Endodermal cell (in vitro differentiated cells): ENCODE measurements around the gene ANKRD13A. TPM values are rescaled to one million over a fixed set of nuclear protein-coding genes. Genes with fewer than 3 reads are reported as not detected.
A peak's percentile ranks its signal among the peaks of the same experiment; 100 is the strongest.
"Not testable (repeated sequence)": the region's sequence is repeated elsewhere in the genome, so short reads cannot be mapped to it uniquely, and the experiment has no call there.

Experiments
- DNase-seq: peaks from one replicate; pipeline ENCODE4 v3.0.0-alpha.2; 2017
- H3K27ac ChIP-seq: 2 replicates; pipeline ENCODE4 v1.5.1; 2013; ENCODE audit warnings: mild to moderate bottlenecking, low read depth, low read length, moderate library complexity
- H3K27me3 ChIP-seq: 2 replicates; pipeline ENCODE4 v1.6.1; 2013; ENCODE audit warnings: mild to moderate bottlenecking, low read length, moderate library complexity; ENCODE audit not compliant: insufficient read depth, control insufficient read depth, poor library complexity, severe bottlenecking
- H3K36me3 ChIP-seq: 2 replicates; pipeline ENCODE4 v1.7.0; 2013; ENCODE audit warnings: mild to moderate bottlenecking, low read length, moderate library complexity; ENCODE audit not compliant: control insufficient read depth, insufficient read depth
- H3K4me1 ChIP-seq: one replicate; pipeline ENCODE4 v1.7.0; 2013; ENCODE audit warnings: low read length; ENCODE audit not compliant: control insufficient read depth, insufficient read depth
- H3K4me3 ChIP-seq: 2 replicates; pipeline ENCODE4 v1.5.1; 2013; ENCODE audit warnings: mild to moderate bottlenecking, low read length, moderate library complexity
- H3K9ac ChIP-seq: 2 replicates; pipeline ENCODE4 v1.6.1; 2013; ENCODE audit warnings: mild to moderate bottlenecking, low read length, moderate library complexity; ENCODE audit not compliant: poor library complexity, severe bottlenecking; ENCODE audit errors: extremely low read depth
- H3K9me3 ChIP-seq: 2 replicates; pipeline ENCODE4 v1.6.1; 2013; ENCODE audit warnings: mild to moderate bottlenecking, low read length, moderate library complexity; ENCODE audit not compliant: control insufficient read depth
- H3K27ac Mint-ChIP-seq: 2 replicates; pipeline ENCODE4 v1.8.0; 2020; ENCODE audit warnings: mixed read lengths
- H3K27me3 Mint-ChIP-seq: 2 replicates; pipeline ENCODE4 v1.8.0; 2021; ENCODE audit warnings: mild to moderate bottlenecking, mixed read lengths; ENCODE audit not compliant: insufficient read depth
- H3K36me3 Mint-ChIP-seq: 2 replicates; pipeline ENCODE4 v1.8.0; 2020; ENCODE audit warnings: low read depth, mixed read lengths
- H3K4me1 Mint-ChIP-seq: 2 replicates; pipeline ENCODE4 v1.8.0; 2020; ENCODE audit warnings: mixed read lengths
- H3K4me3 Mint-ChIP-seq: 2 replicates; pipeline ENCODE4 v1.8.0; 2020; ENCODE audit warnings: mild to moderate bottlenecking, moderate library complexity, mixed read lengths
- H3K9me3 Mint-ChIP-seq: 2 replicates; pipeline ENCODE4 v1.8.0; 2020; ENCODE audit warnings: mild to moderate bottlenecking, mixed read lengths
- CTCF ChIP-seq: fragments of 200-600 bp; sonication (generic); conservative IDR thresholded peaks from 2 replicates; pipeline ENCODE4 v1.5.0; 2021; ENCODE audit warnings: antibody characterized with exemption, mild to moderate bottlenecking
- WGBS, 2 experiments: methylation state at CpG; one replicate each; pipeline versions ENCODE4 v1.1.5 to v1.1.7; 2013; ENCODE audit warnings: missing lambda C conversion rate in 2 of 2, mixed read lengths in 1 of 2; ENCODE audit not compliant: insufficient coverage in 1 of 2, insufficient read length in 1 of 2; 5-methylcytosine and 5-hydroxymethylcytosine counted together
- total RNA-seq, 2 donors: library from RNA; stranded (reverse); fragmentation: NEBNext Ultra II Directional in 1 of 2; extraction: Animal tissue kit (Norgen Biotek cat#: 25700) in 1 of 2; gene quantifications; 2 replicates in 1 of 2; 3 replicates in 1 of 2; pipeline ENCODE4 v1.2.1, GENCODE V29; 2021

ANKRD13A gene
- total RNA-seq, 2 donors from 2014 or later = 33.2 to 44.6 TPM

- Histone ChIP-seq H3K27me3 (no peaks in the 10 kb centered on the region), H3K36me3 (peaks cover 71% of the 10 kb centered on the region), H3K4me1 (no peaks in the 10 kb centered on the region), H3K9ac (no peak overlapping the region), H3K4me3 (no peak overlapping the region), H3K9me3 (peaks cover 4% of the 10 kb centered on the region), H3K27ac (no peak overlapping the region)
- no peak for DNase-seq
- no peaks in the 10 kb centered on the region for H3K27me3 Mint-ChIP-seq
- no peak for TF ChIP-seq CTCF
- peaks cover 67% of the 10 kb centered on the region for H3K36me3 Mint-ChIP-seq
- no peaks in the 10 kb centered on the region for H3K9me3 Mint-ChIP-seq
- H3K27ac Mint-ChIP-seq = no peak overlapping the region
- H3K4me1 Mint-ChIP-seq = no peaks in the 10 kb centered on the region
- 96% methylated on average over 8 of the region's 8 CpGs for WGBS, 2 experiments
- H3K4me3 Mint-ChIP-seq = no peak overlapping the region
Observed at GRCh38 chr12:109983432-109984142, 15.6 kb upstream of the ANKRD13A start.

DNA sequence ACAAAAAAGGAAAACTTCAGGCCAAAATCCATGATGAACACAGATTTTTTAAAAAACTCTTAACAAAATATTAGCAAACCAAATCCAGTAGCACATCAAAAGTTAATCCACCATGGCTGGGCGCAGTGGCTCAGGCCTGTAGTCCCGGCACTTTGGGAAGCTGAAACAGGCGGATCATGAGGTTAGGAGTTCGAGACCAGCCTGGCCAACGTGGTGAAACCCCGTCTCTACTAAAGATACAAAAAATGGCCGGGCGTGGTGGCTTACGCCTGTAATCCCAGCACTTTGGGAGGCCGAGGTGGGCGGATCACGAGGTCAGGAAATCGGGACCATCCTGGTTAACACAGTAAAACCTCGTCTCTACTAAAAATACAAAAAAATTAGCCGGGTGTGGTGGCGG lies 13.0 kb upstream of the ANKRD13A start:
- H3K9me3 ChIP-seq, H3K9me3 Mint-ChIP-seq, H3K27me3 ChIP-seq, DNase-seq, H3K4me1 ChIP-seq, H3K4me1 Mint-ChIP-seq, H3K27ac ChIP-seq, H3K4me3 ChIP-seq, H3K27ac Mint-ChIP-seq, H3K27me3 Mint-ChIP-seq, H3K4me3 Mint-ChIP-seq, H3K9ac ChIP-seq: not testable (repeated sequence)
- peaks cover 65% of the 10 kb centered on the region for H3K36me3 Mint-ChIP-seq
- peaks cover 73% of the 10 kb centered on the region for H3K36me3 ChIP-seq
- 90 to 96% methylated on average over 9 to 16 of the region's 16 CpGs for WGBS, 2 experiments

DNA sequence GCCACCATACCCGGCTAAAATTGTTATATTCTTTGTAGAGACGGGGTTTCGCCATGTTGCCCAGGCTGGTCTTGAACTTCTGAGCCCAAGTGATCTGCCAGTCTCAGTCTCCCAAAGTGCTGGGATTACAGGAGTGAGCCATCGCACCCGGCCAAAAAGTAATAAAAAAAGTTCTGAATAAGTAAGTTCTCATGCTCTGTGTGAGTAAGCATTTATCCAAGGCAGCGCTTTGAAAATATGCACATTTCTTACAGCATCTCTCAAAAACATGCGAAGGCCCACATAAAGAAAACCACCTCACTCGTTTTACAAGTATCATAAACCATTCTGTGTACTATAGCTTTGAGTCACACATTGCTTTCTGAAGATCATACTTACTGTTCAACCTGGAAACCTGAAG lies 11.6 kb upstream of the ANKRD13A start:
- H3K27ac Mint-ChIP-seq = no peak overlapping the region
- no peaks in the 10 kb centered on the region for H3K4me1 Mint-ChIP-seq
- Histone ChIP-seq H3K9me3 (no peaks in the 10 kb centered on the region), H3K4me3 (no peak overlapping the region), H3K4me1 (no peaks in the 10 kb centered on the region), H3K27me3 (no peaks in the 10 kb centered on the region), H3K27ac (no peak overlapping the region), H3K36me3 (peaks cover 69% of the 10 kb centered on the region), H3K9ac (no peak overlapping the region)
- H3K36me3 Mint-ChIP-seq = peaks cover 58% of the 10 kb centered on the region
- WGBS, 2 experiments = 94 to 98% methylated on average over 8 of the region's 8 CpGs
- no peaks in the 10 kb centered on the region for H3K27me3 Mint-ChIP-seq
- no peak overlapping the region for H3K4me3 Mint-ChIP-seq
- no peak for TF ChIP-seq CTCF
- DNase-seq = no peak
- no peaks in the 10 kb centered on the region for H3K9me3 Mint-ChIP-seq

GRCh38 chr12:109988274-109988673 lies 11.0 kb upstream of the ANKRD13A start:
- Histone ChIP-seq H3K27ac (no peak overlapping the region), H3K4me1 (no peaks in the 10 kb centered on the region), H3K9me3 (no peaks in the 10 kb centered on the region), H3K9ac (no peak overlapping the region), H3K36me3 (peaks cover 65% of the 10 kb centered on the region), H3K27me3 (no peaks in the 10 kb centered on the region), H3K4me3 (no peak overlapping the region)
- H3K36me3 Mint-ChIP-seq = peaks cover 54% of the 10 kb centered on the region
- 94% methylated on average over 9 to 10 of the region's 10 CpGs for WGBS, 2 experiments
- H3K27ac Mint-ChIP-seq = no peak overlapping the region
- no peak overlapping the region for H3K4me3 Mint-ChIP-seq
- no peak for DNase-seq
- H3K27me3 Mint-ChIP-seq = no peaks in the 10 kb centered on the region
- TF ChIP-seq CTCF = peak; percentile 30
- no peaks in the 10 kb centered on the region for H3K9me3 Mint-ChIP-seq
- peaks cover 2% of the 10 kb centered on the region for H3K4me1 Mint-ChIP-seq
